A549 (cell line): ENCODE results near the gene UGT2B15. TPM values are rescaled to one million over a fixed set of nuclear protein-coding genes. Genes with fewer than 3 reads are reported as not detected.
"Not testable (repeated sequence)": the region's sequence is repeated elsewhere in the genome, so short reads cannot be mapped to it uniquely, and the experiment has no call there.

Experiments
- ATAC-seq, 2 experiments: fragments of 200-7000 bp in 1 of 2; fragments of >200 bp in 1 of 2; cut with Nextera tagmentation in 1 of 2; cut with Tn5 transposase in 1 of 2; 3 replicates each; pipeline versions ENCODE4 v1.8.0 to v1.9.1; 2018 to 2020; ENCODE audit warnings: mild to moderate bottlenecking in 1 of 2, moderate library complexity in 1 of 2
- CTCF ChIA-PET: fragments of 300-600 bp; sonication (Branson Sonifier 250); formaldehyde crosslinking; extraction: SDS; loops from one replicate; lab custom pipeline; 2021; ENCODE audit warnings: antibody characterized with exemption, inconsistent platforms; lab: Yijun Ruan, JAX
- POLR2A ChIA-PET: fragments of 350-600 bp; formaldehyde crosslinking; extraction: SDS; loops from one replicate; lab custom pipeline; 2021; ENCODE audit warnings: antibody characterized with exemption, inconsistent platforms; lab: Yijun Ruan, JAX
- DNase-seq, 2 experiments: peaks; one replicate each; pipeline versions ENCODE4 v3.0.0 to v3.0.0-alpha.2; 2011 to 2016; ENCODE audit warnings: low read depth in 1 of 2, low spot score in 1 of 2
- FAIRE-seq: peaks from 2 replicates; lab custom pipeline; 2011; peaks lifted over from hg19 to GRCh38; lab: Jason Lieb, UNC
- H3K27ac ChIP-seq, 2 experiments: fragments of >200 bp; sonication (Bioruptor Twin); formaldehyde crosslinking; 3 replicates each; pipeline ENCODE4 v1.5.1; 2016 to 2017
- H3K4me1 ChIP-seq: fragments of >200 bp; sonication (Bioruptor Twin); formaldehyde crosslinking; 3 replicates; pipeline ENCODE4 v1.6.1; 2016
- H3K4me2 ChIP-seq: fragments of >200 bp; sonication (Bioruptor Twin); formaldehyde crosslinking; 3 replicates; pipeline ENCODE4 v1.6.1; 2016
- H3K4me3 ChIP-seq: fragments of >200 bp; sonication (Bioruptor Twin); formaldehyde crosslinking; 3 replicates; pipeline ENCODE4 v1.5.1; 2016
- H3K9me3 ChIP-seq: fragments of >200 bp; sonication (Bioruptor Twin); formaldehyde crosslinking; 3 replicates; pipeline ENCODE4 v1.6.1; 2016
- BHLHE40 ChIP-seq: IDR thresholded peaks from 2 replicates; pipeline ENCODE4 v1.6.1; 2012; ENCODE audit warnings: low read depth, low read length, inconsistent platforms
- E2F6 ChIP-seq: IDR thresholded peaks from 2 replicates; pipeline ENCODE4 v1.6.1; 2012; ENCODE audit warnings: low read depth, borderline replicate concordance
- FOSB ChIP-seq: fragments of 250-450 bp; sonication (Bioruptor Pico); IDR thresholded peaks from 2 replicates; pipeline ENCODE4 v1.5.0; 2020; ENCODE audit warnings: mild to moderate bottlenecking, moderate library complexity
- FOXS1 ChIP-seq: fragments of 250-450 bp; sonication (Bioruptor Pico); IDR thresholded peaks from 2 replicates; pipeline ENCODE4 v1.5.0; 2020; ENCODE audit warnings: mild to moderate bottlenecking, moderate library complexity
- GATA3 ChIP-seq: IDR thresholded peaks from 2 replicates; pipeline ENCODE4 v1.6.1; 2012; ENCODE audit warnings: borderline replicate concordance
- HES2 ChIP-seq: fragments of >200 bp; sonication (Bioruptor Twin); formaldehyde crosslinking; IDR thresholded peaks from 2 replicates; pipeline ENCODE4 v1.6.1; 2016
- HEYL ChIP-seq: fragments of 250-450 bp; sonication (Bioruptor Pico); IDR thresholded peaks from 2 replicates; pipeline ENCODE4 v1.8.0; 2021; ENCODE audit warnings: mild to moderate bottlenecking, moderate library complexity
- HMGXB4 ChIP-seq: fragments of 250-450 bp; sonication (Bioruptor Pico); IDR thresholded peaks from 2 replicates; pipeline ENCODE4 v1.5.0; 2021; ENCODE audit warnings: mild to moderate bottlenecking, moderate library complexity, borderline replicate concordance
- HOXA7 ChIP-seq: fragments of 250-450 bp; sonication (Bioruptor Pico); IDR thresholded peaks from 2 replicates; pipeline ENCODE4 v1.5.0; 2020; ENCODE audit warnings: mild to moderate bottlenecking, moderate library complexity
- JUN ChIP-seq, 2 experiments: fragments of >200 bp; sonication (Bioruptor Twin); formaldehyde crosslinking; IDR thresholded peaks; 2 replicates in 1 of 2; 3 replicates in 1 of 2; pipeline ENCODE4 v1.6.1; 2016 to 2017
- JUNB ChIP-seq: fragments of >200 bp; sonication (Bioruptor Twin); formaldehyde crosslinking; IDR thresholded peaks from 2 replicates; pipeline ENCODE4 v1.6.1; 2016
- MAFK ChIP-seq: fragments of 450-650 bp; IDR thresholded peaks from 2 replicates; pipeline ENCODE4 v1.6.1; 2014; ENCODE audit not compliant: partially characterized antibody
- MYC ChIP-seq: IDR thresholded peaks from 2 replicates; pipeline ENCODE4 v1.6.1; 2012; ENCODE audit warnings: mild to moderate bottlenecking, inconsistent platforms, low read length, improper control_type of control experiment, borderline replicate concordance
- RARB ChIP-seq: fragments of 250-450 bp; sonication (Bioruptor Pico); IDR thresholded peaks from 2 replicates; pipeline ENCODE4 v1.8.0; 2021; ENCODE audit warnings: mild to moderate bottlenecking, moderate library complexity
- RCOR1 ChIP-seq: fragments of 150-350 bp; IDR thresholded peaks from 2 replicates; pipeline ENCODE4 v1.6.1; 2014; ENCODE audit warnings: antibody characterized with exemption, low read length, low read depth
- SREBF2 ChIP-seq: fragments of 450-650 bp; IDR thresholded peaks from 2 replicates; pipeline ENCODE4 v1.6.1; 2014; ENCODE audit warnings: mild to moderate bottlenecking, moderate library complexity
- TFCP2L1 ChIP-seq: fragments of 250-450 bp; sonication (Bioruptor Pico); IDR thresholded peaks from 2 replicates; pipeline ENCODE4 v1.5.0; 2021; ENCODE audit warnings: mild to moderate bottlenecking
- USF2 ChIP-seq: fragments of 450-650 bp; IDR thresholded peaks from 2 replicates; pipeline ENCODE4 v1.6.1; 2014; ENCODE audit warnings: antibody characterized with exemption
- ZC3H11A ChIP-seq: fragments of 450-650 bp; IDR thresholded peaks from 2 replicates; pipeline ENCODE4 v1.6.1; 2014; ENCODE audit warnings: antibody characterized with exemption, mild to moderate bottlenecking
- ZFP36 ChIP-seq: fragments of 450-650 bp; IDR thresholded peaks from 2 replicates; pipeline ENCODE4 v1.6.1; 2014; ENCODE audit warnings: borderline replicate concordance; ENCODE audit not compliant: partially characterized antibody
- WGBS: methylation state at CpG from one replicate; pipeline ENCODE4 v1.1.6; 2017; ENCODE audit errors: missing lambda C conversion rate; 5-methylcytosine and 5-hydroxymethylcytosine counted together
- polyA plus RNA-seq, 4 experiments: library from polyadenylated mRNA; depleted of rRNA in 3 of 4; stranded (reverse); fragments of >200 nt; fragmentation: RNase III in 1 of 4; extraction: RNeasy Plus Mini Kit Qiagen cat#74134 plus additional on column Dnase treatment in 1 of 4; gene quantifications; 2 replicates in 3 of 4; 3 replicates in 1 of 4; pipeline ENCODE4 v1.2.3, GENCODE V29; 2011 to 2017

The UGT2B15 gene
- polyA plus RNA-seq, 2 of the 4 experiments (the other 2 are of a cell fraction), result 0.08 to 0.80 TPM

- Histone ChIP-seq H3K9me3 (no peaks in the 10 kb centered on the region), H3K4me1 (no peaks in the 10 kb centered on the region), H3K4me3 (no peak overlapping the region), H3K4me2 (no peak overlapping the region), H3K27ac (no peak overlapping the region)
- CTCF ChIA-PET, result no interaction called here
- FAIRE-seq, result no peak
- POLR2A ChIA-PET, result no interaction called here
- no peak for DNase-seq
- no peak for ATAC-seq
- TF ChIP-seq RCOR1, result no peak
- TF ChIP-seq E2F6, result no peak
- no peak for TF ChIP-seq HOXA7
- TF ChIP-seq RARB (CRISPR knock-in tag), result no peak
- TF ChIP-seq FOXS1, result no peak
- no peak for TF ChIP-seq FOSB (CRISPR knock-in tag)
- no peak for TF ChIP-seq JUN (IDR thresholded peaks at IDR 0.05)
- TF ChIP-seq HMGXB4, result no peak
- no peak for TF ChIP-seq HES2
- no peak for TF ChIP-seq BHLHE40
- no peak for TF ChIP-seq ZC3H11A
- no peak for TF ChIP-seq JUNB
- no peak for TF ChIP-seq USF2
- TF ChIP-seq HEYL (CRISPR knock-in tag), result no peak
- no peak for TF ChIP-seq TFCP2L1 (CRISPR knock-in tag)
- no peak for TF ChIP-seq SREBF2
- TF ChIP-seq MAFK, result no peak
These were observed 38.1 kb upstream of the UGT2B15 start for GRCh38 chr4:68708566-68708965.

GRCh38 chr4:68703168-68703567 lies 32.7 kb upstream of the UGT2B15 start:
- H3K27ac ChIP-seq, FAIRE-seq, DNase-seq, ATAC-seq, POLR2A ChIA-PET, H3K4me1 ChIP-seq, H3K4me3 ChIP-seq, H3K4me2 ChIP-seq, H3K9me3 ChIP-seq, CTCF ChIA-PET: not testable (repeated sequence)
- WGBS, result 58% methylated on average over 2 of the region's 2 CpGs

GRCh38 chr4:68700152-68700551 lies 29.7 kb upstream of the UGT2B15 start:
- TF ChIP-seq MYC (no peak), ZFP36 (no peak), RARB (CRISPR knock-in tag) (no peak), GATA3 (no peak)
- Histone ChIP-seq H3K9me3 (no peaks in the 10 kb centered on the region; the same call in 2 of the 3 replicates), H3K4me2 (no peak overlapping the region), H3K4me3 (no peak overlapping the region), H3K4me1 (no peaks in the 10 kb centered on the region), H3K27ac (no peak overlapping the region)
- POLR2A ChIA-PET, result no interaction called here
- DNase-seq, result no peak
- CTCF ChIA-PET, result no interaction called here
- FAIRE-seq, result no peak
- WGBS, result 66% methylated on average over 3 of the region's 3 CpGs
- no peak for ATAC-seq
